ENCODE data around the gene ITGA2B.
"Not testable (repeated sequence)": the region's sequence is repeated elsewhere in the genome, so short reads cannot be mapped to it uniquely, and the experiment has no call there.

ITGA2B gene

DNA sequence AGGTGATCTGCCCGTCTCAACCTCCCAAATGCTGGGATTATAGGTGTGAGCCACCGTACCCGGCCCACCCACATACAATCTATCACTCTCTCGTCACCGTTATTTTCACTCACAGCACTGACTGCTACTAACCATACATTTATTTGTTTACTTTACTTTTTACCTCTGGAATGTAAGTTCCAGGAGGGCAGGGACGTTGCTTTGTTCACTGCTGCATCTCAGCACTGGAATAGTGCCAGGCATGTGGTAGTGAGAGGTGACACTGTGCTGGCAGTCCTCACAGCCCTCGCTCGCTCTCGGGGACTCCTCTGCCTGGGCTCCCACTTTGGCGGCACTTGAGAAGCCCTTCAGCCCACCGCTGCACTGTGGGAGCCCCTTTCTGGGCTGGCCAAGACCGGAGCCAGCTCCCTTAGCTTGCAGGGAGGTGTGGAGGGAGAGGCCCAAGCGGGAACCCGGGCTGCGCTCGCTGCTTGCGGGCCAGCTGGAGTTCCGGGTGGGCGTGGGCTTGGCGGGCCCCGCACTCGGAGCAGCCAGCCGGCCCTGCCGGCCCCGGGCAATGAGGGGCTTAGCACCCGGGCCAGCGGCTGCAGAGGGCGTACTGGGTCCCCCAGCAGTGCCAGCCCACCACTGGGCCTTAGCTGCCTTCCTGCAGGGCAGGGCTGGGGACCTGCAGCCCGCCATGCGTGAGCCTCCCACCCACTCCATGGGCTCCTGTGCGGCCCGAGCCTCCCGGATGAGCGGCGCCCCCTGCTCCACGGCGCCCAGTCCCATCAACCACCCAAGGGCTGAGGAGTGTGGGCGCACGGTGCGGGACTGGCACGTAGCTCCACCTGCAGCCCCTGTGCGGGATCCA lies 20.8 kb downstream of the ITGA2B start:
- DNase-seq, result not testable (repeated sequence)

DNA sequence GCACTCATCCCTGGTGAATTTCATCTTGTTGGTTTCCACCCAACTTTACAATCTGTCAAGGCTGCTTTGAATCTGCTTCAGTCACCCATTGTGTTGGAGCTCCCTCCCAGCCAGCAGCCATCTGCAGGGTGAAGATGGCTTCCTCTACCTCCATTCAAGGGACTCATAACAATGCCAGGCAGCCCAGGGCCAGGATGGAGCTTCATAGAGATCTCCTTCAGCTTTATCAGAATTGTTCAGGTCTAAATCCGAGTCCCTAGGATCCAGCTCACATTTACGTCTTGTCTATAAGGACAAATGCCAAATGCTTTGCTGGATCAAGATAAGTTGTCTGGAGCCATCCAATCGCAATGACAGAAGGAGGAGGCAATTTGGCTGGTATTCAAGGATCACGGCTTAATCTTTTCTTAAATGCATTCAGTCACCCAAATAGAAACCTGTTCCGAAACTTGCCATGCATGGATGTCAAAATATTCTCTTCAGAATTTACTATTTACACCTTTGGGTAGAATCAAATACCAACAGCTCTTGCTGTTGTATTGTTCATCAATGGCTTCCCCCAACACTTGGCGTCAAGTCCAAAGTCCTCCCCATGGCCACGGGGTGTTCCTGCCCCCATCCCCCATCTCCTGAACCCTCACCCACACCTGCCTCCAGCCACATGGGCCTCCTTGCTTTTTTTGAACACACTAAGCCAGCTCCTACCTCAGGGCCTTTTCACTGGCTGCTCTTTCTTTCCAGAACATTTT lies 22.0 kb downstream of the ITGA2B start:
- DNase-seq, result no peak

DNA sequence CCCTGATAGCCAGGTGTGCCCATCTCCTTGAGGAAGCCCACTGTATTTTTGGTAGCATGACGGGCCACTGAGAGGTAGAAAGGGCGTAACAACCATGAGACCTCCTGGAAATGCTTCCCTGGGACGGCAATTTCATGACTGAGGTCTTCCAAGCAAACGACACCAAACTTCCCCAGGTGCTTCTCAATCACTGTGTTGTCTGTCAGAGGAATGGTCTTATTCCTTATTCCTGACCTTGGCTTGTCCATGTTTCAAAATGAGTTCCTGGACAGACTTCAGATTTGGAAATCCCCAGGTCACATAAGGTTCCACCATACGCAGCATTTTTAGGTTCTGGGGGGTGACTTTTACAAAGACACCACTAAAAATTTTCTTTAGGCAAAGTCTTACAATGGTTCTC lies 24.4 kb downstream of the ITGA2B start:
- DNase-seq, result not testable (repeated sequence)

DNA sequence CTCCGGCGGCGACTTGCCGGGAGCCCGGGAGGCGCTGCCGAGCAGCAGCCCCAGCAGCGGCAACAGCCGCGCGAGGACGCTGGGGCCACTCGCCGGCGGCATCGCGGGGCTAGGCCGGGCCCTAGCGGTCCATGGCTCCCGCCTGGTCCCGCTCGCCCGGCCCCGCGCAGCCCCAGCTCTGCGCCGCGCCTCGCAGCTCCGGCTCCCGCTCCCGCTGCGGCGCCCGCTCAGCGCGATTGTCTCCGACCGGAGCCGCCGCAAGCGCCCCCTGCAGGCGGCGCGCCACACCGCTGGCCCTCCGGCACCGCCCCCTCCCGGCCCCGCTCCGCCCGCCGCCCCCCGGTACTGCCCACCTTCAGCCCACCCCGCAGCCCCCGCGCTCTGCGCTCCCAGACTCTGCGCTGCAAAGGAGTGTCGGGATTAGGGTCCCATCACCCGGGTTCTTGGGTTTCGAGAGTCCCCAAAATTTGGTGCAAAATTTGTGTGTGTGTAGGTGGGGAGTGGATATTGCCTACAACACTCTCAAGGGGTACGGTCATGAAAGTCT lies 25.8 kb downstream of the ITGA2B start, which contains the start of gene FAM171A2:
FAM171A2 (minus strand) TSS at position 241 of the 547 bp plus-strand sequence; CDS start at position 102, 139 bp downstream.
- peak; percentile 78 for DNase-seq

DNA sequence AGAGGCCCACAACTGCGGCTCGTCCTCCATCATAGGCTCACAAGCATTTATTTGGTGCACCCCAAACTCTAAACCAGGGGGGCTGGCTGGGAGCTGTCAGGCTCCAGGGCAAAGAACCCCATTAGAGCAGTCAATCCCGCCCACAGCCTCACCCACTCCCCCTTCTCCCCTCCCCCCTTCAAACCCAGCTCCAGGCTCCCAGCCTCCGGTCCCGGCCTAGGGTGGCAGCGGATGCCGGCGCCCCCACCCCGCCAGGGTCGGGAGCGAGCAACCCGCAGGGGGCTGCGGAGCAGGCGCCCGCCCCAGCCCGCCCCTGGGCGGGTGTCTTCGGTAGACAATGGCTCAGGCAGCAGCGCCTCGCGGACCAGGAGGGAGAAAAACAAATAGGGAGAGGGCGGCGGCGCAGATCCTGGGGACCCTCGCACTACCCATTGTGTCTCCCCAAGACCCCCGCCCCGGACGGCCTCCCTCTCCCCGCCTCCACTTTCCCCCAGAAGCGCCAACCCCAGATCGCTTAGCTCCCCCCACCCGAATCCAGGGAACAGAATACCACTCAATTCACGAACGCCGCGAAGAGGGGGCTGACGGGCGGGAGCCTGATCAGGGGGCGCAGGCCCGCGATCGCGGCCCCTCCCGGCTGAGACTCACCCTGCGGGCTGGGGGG lies 26.4 kb downstream of the ITGA2B start:
- peak; percentile 49 for DNase-seq

DNA sequence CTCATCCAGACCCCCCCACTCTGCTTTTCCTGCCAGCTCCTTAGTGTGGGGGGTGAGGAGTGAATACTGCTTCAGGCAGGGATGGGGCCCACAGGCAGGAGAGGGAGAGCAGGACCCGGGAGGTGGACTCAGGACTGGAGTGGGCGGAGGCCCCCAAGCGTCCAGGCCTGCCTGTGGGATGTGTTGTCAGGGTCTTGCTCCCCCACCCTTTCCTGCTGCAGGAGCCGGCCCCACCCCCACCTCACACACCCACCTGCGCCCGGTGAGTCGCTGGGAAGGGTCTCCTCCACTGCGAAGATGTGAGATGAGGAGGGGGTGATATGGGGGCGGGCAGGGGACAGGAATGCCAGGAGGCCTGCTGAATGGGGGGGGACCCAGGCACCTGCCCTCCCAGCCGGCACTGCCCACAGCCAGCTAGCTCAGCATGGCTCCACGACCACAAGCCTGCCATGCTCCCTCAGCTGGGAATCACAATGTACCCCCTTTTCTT lies 26.9 kb downstream of the ITGA2B start:
- DNase-seq, result no peak

DNA sequence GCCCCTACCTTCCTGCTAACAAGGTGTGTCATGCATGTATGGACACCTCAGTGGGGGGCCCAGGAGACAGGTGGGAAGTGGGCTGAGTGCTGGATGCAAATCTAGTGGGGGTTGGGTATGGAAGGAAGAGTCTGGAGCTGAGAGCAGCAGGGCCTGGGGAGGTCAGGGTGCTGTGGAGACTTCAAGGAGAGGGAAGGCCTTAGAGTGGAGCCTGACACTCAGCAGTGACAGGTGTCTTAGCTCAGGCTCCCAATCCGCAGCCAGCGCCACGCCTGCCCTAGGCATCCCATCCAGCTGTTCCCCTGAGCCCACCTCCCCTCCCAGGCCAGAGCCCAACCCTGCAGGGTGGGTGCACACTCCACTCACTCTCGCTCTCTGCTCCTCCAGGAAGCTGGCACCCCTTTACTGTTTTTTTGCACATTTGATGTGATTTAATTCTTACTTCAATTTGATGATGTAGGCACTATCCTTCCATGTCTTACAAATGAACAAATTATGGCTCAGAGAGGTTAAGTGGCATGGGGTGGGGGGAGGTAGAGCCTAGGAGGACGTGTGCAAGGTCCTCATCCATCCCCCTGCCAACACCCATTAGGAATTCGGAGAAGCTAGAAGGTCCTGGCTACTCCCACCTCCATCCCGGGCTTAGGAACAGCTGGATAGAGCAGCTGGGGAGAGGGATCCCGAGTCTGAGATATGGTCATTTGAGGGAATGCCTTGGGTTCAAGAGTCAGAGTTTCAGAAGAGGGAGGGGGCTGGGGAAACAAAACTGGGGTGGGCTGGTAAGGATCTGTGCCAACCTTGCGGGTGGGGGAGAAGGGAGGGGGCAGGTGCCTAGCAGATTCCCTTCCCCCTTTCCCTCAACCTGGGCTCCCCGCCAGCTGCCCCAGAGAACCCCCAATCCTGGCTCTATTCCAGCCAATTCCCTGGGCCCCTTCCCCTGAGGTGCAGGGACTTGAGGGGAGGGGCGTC lies 27.9 kb downstream of the ITGA2B start:
- DNase-seq, result peak; percentile 25

DNA sequence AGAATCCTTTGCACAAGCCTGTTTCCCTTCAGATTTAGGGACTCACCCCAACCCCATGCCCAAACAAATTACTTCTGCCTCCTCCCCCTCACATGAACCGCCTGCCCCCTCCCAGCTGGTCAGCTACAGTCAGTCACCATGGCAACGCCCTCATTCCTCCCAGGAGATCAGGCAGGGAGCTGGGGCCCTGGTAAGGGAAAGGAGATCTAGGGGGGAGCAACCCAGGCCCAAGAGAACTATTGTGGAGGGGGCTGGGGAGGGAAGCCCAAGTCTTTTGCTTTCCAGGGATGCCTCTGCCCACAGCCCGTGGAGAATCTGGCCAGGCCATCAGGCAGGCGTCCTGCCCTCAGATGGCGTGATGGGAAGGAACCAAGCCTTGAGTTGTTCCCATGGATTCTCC lies 28.6 kb downstream of the ITGA2B start:
- DNase-seq, result no peak

DNA sequence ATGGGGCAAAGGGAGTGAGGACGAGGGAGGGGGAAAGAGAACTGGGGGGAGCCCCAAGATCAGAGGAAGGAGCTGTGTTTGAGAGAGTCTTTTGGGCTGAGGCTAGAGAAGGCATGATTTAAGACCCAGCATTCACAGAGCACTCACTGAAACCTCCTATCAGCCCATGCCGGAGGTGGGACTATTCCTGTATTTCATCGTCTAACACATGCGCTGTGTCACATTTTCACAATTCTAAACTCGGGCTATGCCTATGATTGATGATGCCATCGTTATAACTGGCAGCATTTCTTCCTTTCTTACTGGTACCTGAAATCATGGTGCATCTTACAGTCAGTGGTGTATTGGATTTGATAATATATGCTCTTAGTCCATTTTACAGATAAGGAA lies 29.3 kb downstream of the ITGA2B start:
- no peak for DNase-seq

DNA sequence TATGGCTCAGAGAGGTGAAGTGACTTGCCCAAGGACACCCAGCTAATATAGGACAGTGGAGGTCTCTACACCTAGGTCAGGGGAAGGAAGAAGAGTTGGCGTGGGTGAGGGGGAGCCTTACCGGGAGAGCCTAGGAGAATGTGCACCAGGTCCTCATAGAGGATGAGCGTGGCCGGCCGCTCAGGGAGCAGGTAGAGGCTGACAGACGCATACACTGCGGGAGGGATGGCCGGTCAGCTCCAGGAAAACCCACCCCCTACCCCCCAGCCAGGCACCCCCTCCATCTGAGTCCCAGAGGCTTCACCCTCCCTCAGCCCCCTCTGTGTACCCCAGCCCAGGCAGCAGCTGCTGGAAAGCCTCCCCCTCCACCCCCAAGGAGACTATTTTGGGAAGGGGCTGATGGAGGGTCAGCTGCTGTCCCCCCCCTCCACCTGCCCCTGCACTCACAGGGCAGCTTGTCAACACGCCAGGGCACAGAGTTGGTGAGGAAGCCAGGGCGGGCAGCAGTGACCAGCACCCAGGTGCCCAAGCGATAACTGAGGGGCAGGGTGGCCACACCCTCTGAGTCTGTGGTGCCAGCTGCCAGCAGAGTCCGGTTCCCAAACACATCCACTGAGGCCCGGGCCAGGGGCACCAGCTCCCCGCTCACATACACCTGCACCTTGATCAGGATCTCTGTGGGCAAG lies 29.8 kb downstream of the ITGA2B start:
- DNase-seq, result no peak

DNA sequence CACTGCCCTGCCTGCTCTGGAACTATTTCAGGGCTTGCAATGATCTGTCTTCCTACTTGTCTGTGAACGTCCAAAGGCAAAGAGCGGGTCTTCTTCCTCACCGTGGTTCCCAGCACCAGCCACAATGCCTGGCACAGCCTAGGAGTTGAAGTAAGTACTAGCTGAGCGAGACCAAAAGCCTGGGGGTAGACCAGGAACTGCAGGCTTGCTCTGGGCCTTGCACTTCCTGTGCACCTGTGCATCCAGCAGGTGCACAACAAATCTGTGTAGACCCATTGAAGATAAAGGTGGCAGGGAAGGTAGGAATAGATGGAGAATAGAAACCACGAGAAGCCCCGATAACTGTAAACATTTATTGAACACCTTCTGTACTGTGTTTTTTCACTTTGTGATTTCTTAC lies 30.4 kb downstream of the ITGA2B start:
- DNase-seq, result no peak

DNA sequence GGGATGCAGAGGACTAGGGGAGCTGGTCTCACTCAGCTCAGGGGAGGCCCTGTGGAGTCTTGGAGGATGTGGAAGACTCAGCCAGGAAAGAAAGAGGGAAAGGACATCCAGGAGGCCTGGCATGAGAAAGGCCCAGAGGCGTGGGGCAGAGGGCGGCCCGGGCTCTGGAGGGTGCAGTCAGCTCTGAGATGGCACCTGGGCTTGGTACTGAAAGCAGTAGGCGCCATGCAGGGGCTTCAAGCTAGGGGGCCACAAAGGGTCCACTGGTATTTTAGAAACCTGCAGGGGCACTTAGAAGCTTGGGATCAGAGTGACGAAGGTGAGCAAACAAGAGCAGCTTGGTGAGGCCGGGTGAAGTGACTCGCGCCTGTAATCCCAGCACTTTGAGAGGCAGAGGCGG lies 31.4 kb downstream of the ITGA2B start:
- no peak for DNase-seq

DNA sequence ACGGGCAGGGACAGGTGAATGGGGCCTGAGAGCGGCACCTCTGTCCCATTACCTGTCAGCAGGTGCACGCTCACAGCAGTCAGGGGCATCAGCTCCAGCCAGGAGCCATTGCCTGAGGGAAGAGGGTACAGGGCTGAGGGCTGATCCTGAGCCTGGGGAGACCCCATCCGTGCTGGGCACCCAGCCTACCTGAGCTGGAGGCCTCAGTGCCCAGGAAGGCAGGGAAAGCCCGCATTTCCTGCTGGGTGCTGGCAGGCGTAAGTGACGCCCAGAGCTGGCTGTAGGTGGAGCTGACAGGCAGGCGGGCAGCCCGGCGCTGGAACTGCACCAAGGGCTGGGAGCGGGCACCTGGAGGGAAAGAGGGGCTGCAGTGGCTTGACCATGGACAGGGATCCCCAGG lies 33.2 kb downstream of the ITGA2B start:
- DNase-seq, result no peak

DNA sequence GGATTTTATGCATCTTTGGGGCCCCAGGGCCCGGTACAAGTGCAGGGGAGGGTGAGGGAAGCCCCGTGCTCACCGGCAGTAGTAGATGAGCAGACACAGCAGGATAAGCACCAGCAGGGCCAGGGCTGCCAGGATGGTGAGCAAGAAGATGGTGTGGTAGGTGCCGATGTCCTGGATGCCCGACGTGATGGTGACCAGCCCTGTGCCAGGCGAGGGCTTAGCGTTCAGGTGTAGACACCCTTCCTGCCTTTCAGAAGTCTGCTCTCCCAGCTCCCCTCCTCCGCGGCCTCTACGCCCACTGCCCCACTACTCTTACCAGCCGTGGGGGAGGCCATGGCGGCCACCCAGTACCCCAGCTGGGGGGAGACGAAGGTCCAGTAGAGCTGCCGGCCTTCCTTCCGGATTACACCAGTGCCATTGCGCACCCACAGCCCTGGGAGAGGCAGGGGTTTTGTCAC lies 33.8 kb downstream of the ITGA2B start:
- DNase-seq, result no peak

DNA sequence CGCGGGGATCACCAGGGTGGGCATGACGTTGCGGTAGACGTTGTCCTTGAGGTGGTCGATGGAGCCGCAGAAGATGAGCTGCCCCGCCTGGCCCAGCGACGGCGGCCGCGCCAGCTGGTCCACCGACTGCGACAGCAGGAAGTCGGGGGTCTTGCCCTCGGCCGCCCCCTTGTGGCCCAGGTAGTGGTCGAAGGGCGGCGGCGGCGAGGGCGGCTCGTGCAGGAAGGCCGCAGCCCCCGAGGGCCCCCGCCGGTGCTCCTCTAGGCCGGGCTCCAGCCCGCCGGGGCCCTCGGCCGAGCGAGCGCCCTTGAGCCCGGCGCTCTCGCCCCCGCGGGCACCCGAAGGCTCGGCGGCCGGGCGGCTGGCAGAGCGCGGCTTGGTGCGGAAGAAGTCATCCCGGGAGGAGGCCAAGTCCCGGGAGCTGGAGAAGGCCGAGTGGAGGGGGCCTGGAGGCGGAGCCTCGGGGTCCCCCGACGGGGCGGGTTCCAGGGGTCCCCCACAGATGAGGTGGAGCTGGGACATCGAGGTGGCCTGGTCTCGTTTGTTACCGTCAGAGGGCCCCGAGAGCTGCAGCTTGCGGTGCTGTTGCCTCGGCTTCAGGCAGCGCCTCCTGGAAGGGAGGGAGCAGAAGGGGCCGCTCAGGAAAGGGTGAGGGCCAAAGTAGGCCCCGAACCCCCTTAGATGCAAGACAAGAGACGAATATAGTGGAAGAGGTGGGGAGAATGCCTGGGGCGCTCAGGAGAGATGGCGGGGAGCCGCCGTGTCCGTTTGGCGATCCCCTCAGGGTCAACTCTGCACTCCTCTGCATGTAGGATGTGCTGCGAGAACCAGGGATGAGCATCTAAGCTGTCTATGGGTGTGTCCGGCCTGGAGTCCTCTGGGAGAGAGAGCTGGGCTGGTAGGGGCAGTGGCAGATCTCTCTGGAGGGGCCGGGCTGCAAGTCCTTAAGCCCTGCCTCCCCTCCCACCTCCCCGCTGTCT lies 34.6 kb downstream of the ITGA2B start:
- no peak for DNase-seq

DNA sequence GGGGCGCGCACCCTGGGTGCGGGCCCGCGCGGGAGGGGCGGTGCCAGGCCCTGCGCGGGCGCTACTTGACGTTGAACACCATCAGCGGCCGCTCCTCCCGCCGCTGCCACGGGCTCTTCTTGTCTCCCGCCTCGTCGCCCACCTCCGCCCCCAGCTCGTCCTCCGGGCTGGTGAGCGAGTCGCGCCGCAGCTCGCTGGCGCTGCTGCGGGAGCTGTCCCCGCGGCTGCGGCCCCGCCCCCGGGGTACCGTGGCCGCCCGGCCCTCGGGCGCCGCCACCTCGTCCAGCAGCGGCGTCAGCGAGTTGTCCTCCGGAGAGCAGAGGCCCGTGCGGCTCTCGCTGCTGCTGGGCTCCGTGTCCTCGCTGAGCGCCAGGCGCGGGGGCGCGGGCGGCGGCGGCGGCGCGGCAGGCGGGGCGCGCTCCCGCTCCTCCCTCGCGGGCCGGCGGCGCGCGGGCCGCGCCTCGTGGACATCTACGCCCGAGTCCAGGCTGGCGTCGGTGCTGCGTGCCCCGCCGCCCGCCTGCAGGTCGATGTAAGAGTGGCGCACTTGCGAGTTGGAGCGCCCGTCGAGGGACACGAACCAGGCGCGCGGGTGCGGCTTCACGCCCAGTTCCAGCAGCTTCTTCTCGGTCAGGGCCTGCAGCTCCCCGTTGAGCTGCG lies 35.6 kb downstream of the ITGA2B start:
- DNase-seq, result no peak

DNA sequence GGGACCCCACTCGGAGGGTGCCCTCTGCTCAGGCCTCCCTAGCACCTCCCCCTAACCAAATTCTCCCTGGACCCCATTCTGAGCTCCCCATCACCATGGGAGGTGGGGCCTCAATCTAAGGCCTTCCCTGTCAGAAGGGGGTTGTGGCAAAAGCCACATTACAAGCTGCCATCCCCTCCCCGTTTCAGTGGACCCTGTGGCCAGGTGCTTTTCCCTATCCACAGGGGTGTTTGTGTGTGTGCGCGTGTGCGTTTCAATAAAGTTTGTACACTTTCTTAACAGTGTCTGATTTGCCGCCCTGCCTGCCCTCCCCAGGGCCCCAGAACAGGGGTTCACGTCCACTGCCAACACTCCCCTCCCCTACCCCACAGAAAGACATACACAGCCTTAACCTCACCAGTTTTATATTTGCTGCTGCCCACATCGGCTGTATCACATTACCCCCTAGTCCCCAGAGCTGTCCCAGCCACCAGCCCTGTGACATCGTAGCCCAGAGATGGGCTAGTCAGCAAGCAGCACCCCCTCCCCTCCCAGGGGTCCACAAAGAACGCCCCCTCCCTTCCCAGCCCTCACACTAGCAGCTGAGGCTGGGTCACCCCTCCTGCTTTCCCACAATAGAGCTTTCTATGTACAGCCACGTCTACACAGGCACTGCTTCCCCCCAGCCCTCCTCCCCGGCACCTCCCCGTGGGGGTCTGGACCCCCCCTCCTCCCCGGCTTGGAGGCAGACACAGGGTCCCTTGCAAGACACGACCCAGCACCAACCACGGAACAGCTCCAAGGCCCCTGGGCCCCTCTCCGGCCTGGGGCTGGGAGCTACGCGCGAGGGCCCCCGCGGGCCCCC lies 36.4 kb downstream of the ITGA2B start:
- DNase-seq, result no peak
